Measurements from ENCODE around the gene STXBP5. TPM values are rescaled to one million over a fixed set of nuclear protein-coding genes. Genes with fewer than 3 reads are reported as not detected.
A peak's percentile ranks its signal among the peaks of the same experiment; 100 is the strongest.

Gene STXBP5
- total RNA-seq, 2 experiments from 2014 or later = 9.4 to 9.5 TPM

GRCh38 chr6:147268254-147268653 lies 64.0 kb downstream of the STXBP5 start:
- H3K27ac Mint-ChIP-seq = peak overlapping the region; percentile 83
- intact Hi-C loops (cut with micrococcal nuclease) = loop anchor here (1.0 to 2.0 kb wide), 6 partner anchors 14 to 418 kb away; no protein-coding TSS in a partner anchor
- H3K9me3 Mint-ChIP-seq = no peaks in the 10 kb centered on the region
- DNase-seq = no peak
- H3K4me1 Mint-ChIP-seq (ENCODE audit: low read depth) = peaks cover 17% of the 10 kb centered on the region
- CTCF ChIA-PET = no interaction called here
- no peak overlapping the region for H3K4me3 Mint-ChIP-seq
- H3K27me3 Mint-ChIP-seq (ENCODE audit: low read depth) = no peaks in the 10 kb centered on the region
- peaks cover 44% of the 10 kb centered on the region for H3K36me3 Mint-ChIP-seq (ENCODE audit: low read depth)

GRCh38 chr6:147274012-147274411 lies 69.8 kb downstream of the STXBP5 start:
- Mint-ChIP-seq H3K9me3 (no peaks in the 10 kb centered on the region), H3K36me3 (ENCODE audit: low read depth) (peaks cover 40% of the 10 kb centered on the region), H3K27ac (no peak overlapping the region), H3K4me3 (no peak overlapping the region), H3K27me3 (ENCODE audit: low read depth) (no peaks in the 10 kb centered on the region), H3K4me1 (ENCODE audit: low read depth) (peaks cover 5% of the 10 kb centered on the region)
- DNase-seq = no peak
- CTCF ChIA-PET = interaction anchor here (0.7 to 1.1 kb wide), 2 partner anchors 9 to 106 kb away, joined by 3 to 4 read pairs; no protein-coding TSS in a partner anchor
- intact Hi-C loops (cut with micrococcal nuclease) = loop anchor here (5.0 kb wide), 1 partner anchor 212 kb away; no protein-coding TSS in a partner anchor

GRCh38 chr6:147274776-147275175 lies 70.6 kb downstream of the STXBP5 start:
- CTCF ChIA-PET = interaction anchor here (0.5 to 0.7 kb wide), 2 partner anchors 58 to 1413 kb away, joined by 3 to 4 read pairs; no protein-coding TSS in a partner anchor
- intact Hi-C loops (cut with micrococcal nuclease) = loop anchor here (5.0 kb wide), 1 partner anchor 212 kb away; no protein-coding TSS in a partner anchor
- no peaks in the 10 kb centered on the region for H3K27me3 Mint-ChIP-seq (ENCODE audit: low read depth)
- H3K4me3 Mint-ChIP-seq = no peak overlapping the region
- H3K4me1 Mint-ChIP-seq (ENCODE audit: low read depth) = peaks cover 11% of the 10 kb centered on the region
- H3K27ac Mint-ChIP-seq = no peak overlapping the region
- DNase-seq = no peak
- peaks cover 37% of the 10 kb centered on the region for H3K36me3 Mint-ChIP-seq (ENCODE audit: low read depth)
- no peaks in the 10 kb centered on the region for H3K9me3 Mint-ChIP-seq

GRCh38 chr6:147278891-147279290 lies 74.7 kb downstream of the STXBP5 start:
- H3K9me3 Mint-ChIP-seq = no peaks in the 10 kb centered on the region
- peaks cover 34% of the 10 kb centered on the region for H3K4me1 Mint-ChIP-seq (ENCODE audit: low read depth)
- CTCF ChIA-PET = no interaction called here
- intact Hi-C loops (cut with micrococcal nuclease) = no loop called here
- H3K36me3 Mint-ChIP-seq (ENCODE audit: low read depth) = peaks cover 31% of the 10 kb centered on the region
- H3K27ac Mint-ChIP-seq = peak overlapping the region; percentile 59
- DNase-seq = no peak
- no peak overlapping the region for H3K4me3 Mint-ChIP-seq
- no peaks in the 10 kb centered on the region for H3K27me3 Mint-ChIP-seq (ENCODE audit: low read depth)

- H3K27me3 Mint-ChIP-seq (ENCODE audit: low read depth) = no peaks in the 10 kb centered on the region
- H3K36me3 Mint-ChIP-seq (ENCODE audit: low read depth) = peaks cover 29% of the 10 kb centered on the region
- no peak for DNase-seq
- H3K4me3 Mint-ChIP-seq = no peak overlapping the region
- intact Hi-C loops (cut with micrococcal nuclease) = no loop called here
- H3K9me3 Mint-ChIP-seq = no peaks in the 10 kb centered on the region
- H3K4me1 Mint-ChIP-seq (ENCODE audit: low read depth) = peaks cover 36% of the 10 kb centered on the region
- CTCF ChIA-PET = no interaction called here
- peak overlapping the region; percentile 88 for H3K27ac Mint-ChIP-seq
These were observed 75.2 kb downstream of the STXBP5 start for GRCh38 chr6:147279427-147279826.

- CTCF ChIA-PET = interaction anchor here (0.5 to 1.4 kb wide), 2 partner anchors 8 to 567 kb away, joined by 3 read pairs; no protein-coding TSS in a partner anchor
- intact Hi-C loops (cut with micrococcal nuclease) = loop anchor here (1.0 kb wide), 6 partner anchors 14 to 432 kb away; no protein-coding TSS in a partner anchor
- no peak overlapping the region for H3K4me3 Mint-ChIP-seq
- H3K4me1 Mint-ChIP-seq (ENCODE audit: low read depth) = peaks cover 42% of the 10 kb centered on the region
- H3K36me3 Mint-ChIP-seq (ENCODE audit: low read depth) = peaks cover 25% of the 10 kb centered on the region
- no peaks in the 10 kb centered on the region for H3K9me3 Mint-ChIP-seq
- DNase-seq = no peak
- no peaks in the 10 kb centered on the region for H3K27me3 Mint-ChIP-seq (ENCODE audit: low read depth)
- H3K27ac Mint-ChIP-seq = peak overlapping the region; percentile 79
These were observed 77.8 kb downstream of the STXBP5 start for GRCh38 chr6:147281895-147282565.

- Mint-ChIP-seq H3K27me3 (ENCODE audit: low read depth) (no peaks in the 10 kb centered on the region), H3K36me3 (ENCODE audit: low read depth) (peaks cover 20% of the 10 kb centered on the region), H3K9me3 (no peaks in the 10 kb centered on the region), H3K4me1 (ENCODE audit: low read depth) (peaks cover 42% of the 10 kb centered on the region), H3K4me3 (no peak overlapping the region), H3K27ac (peak overlapping the region; percentile 79)
- CTCF ChIA-PET = interaction anchor here (0.6 to 1.4 kb wide), 3 partner anchors 9 to 392 kb away, joined by 3 read pairs; no protein-coding TSS in a partner anchor
- intact Hi-C loops (cut with micrococcal nuclease) = loop anchor here (1.0 kb wide), 6 partner anchors 14 to 432 kb away; no protein-coding TSS in a partner anchor
- peak; percentile 21 for DNase-seq
These were observed 78.3 kb downstream of the STXBP5 start for GRCh38 chr6:147282566-147282959.

- Mint-ChIP-seq H3K4me1 (ENCODE audit: low read depth) (peaks cover 47% of the 10 kb centered on the region), H3K36me3 (ENCODE audit: low read depth) (peaks cover 20% of the 10 kb centered on the region), H3K4me3 (no peak overlapping the region), H3K9me3 (no peaks in the 10 kb centered on the region), H3K27me3 (ENCODE audit: low read depth) (no peaks in the 10 kb centered on the region), H3K27ac (peak overlapping the region; percentile 31)
- DNase-seq = no peak
- intact Hi-C loops (cut with micrococcal nuclease) = no loop called here
- CTCF ChIA-PET = interaction anchor here (0.6 to 1.4 kb wide), 3 partner anchors 8 to 393 kb away, joined by 3 read pairs; no protein-coding TSS in a partner anchor
These were observed 79.2 kb downstream of the STXBP5 start for GRCh38 chr6:147283460-147283859.

GRCh38 chr6:147285087-147285855 lies 81.1 kb downstream of the STXBP5 start:
- Mint-ChIP-seq H3K9me3 (no peaks in the 10 kb centered on the region), H3K4me1 (ENCODE audit: low read depth) (peaks cover 34% of the 10 kb centered on the region), H3K27ac (no peak overlapping the region), H3K27me3 (ENCODE audit: low read depth) (no peaks in the 10 kb centered on the region), H3K4me3 (no peak overlapping the region), H3K36me3 (ENCODE audit: low read depth) (peaks cover 12% of the 10 kb centered on the region)
- no peak for DNase-seq
- CTCF ChIA-PET = no interaction called here
- intact Hi-C loops (cut with micrococcal nuclease) = loop anchor here (1.0 to 5.0 kb wide), 4 partner anchors 178 to 428 kb away; no protein-coding TSS in a partner anchor

- intact Hi-C loops (cut with micrococcal nuclease) = loop anchor here (5.0 kb wide), 2 partner anchors 181 to 271 kb away; no protein-coding TSS in a partner anchor
- Mint-ChIP-seq H3K4me3 (no peak overlapping the region), H3K27me3 (ENCODE audit: low read depth) (no peaks in the 10 kb centered on the region), H3K27ac (no peak overlapping the region), H3K9me3 (no peaks in the 10 kb centered on the region), H3K4me1 (ENCODE audit: low read depth) (peaks cover 19% of the 10 kb centered on the region), H3K36me3 (ENCODE audit: low read depth) (peaks cover 11% of the 10 kb centered on the region)
- no peak for DNase-seq
- CTCF ChIA-PET = interaction anchor here (0.7 kb wide), 1 partner anchor 1197 kb away, joined by 3 read pairs; no protein-coding TSS in a partner anchor
These were observed 83.7 kb downstream of the STXBP5 start for GRCh38 chr6:147287869-147288271.

GRCh38 chr6:147297124-147297523 lies 92.9 kb downstream of the STXBP5 start:
- DNase-seq = no peak
- Mint-ChIP-seq H3K9me3 (peaks cover 22% of the 10 kb centered on the region), H3K27ac (no peak overlapping the region), H3K4me1 (ENCODE audit: low read depth) (peaks cover 17% of the 10 kb centered on the region), H3K27me3 (ENCODE audit: low read depth) (no peaks in the 10 kb centered on the region), H3K36me3 (ENCODE audit: low read depth) (peaks cover 58% of the 10 kb centered on the region), H3K4me3 (no peak overlapping the region)
- intact Hi-C loops (cut with micrococcal nuclease) = no loop called here
- CTCF ChIA-PET = no interaction called here

GRCh38 chr6:147297663-147298316 lies 93.6 kb downstream of the STXBP5 start:
- peaks cover 24% of the 10 kb centered on the region for H3K9me3 Mint-ChIP-seq
- no peaks in the 10 kb centered on the region for H3K27me3 Mint-ChIP-seq (ENCODE audit: low read depth)
- no peak overlapping the region for H3K27ac Mint-ChIP-seq
- CTCF ChIA-PET = no interaction called here
- H3K4me1 Mint-ChIP-seq (ENCODE audit: low read depth) = peaks cover 17% of the 10 kb centered on the region
- H3K4me3 Mint-ChIP-seq = no peak overlapping the region
- DNase-seq = no peak
- intact Hi-C loops (cut with micrococcal nuclease) = no loop called here
- H3K36me3 Mint-ChIP-seq (ENCODE audit: low read depth) = peaks cover 60% of the 10 kb centered on the region
